ENCODE measurements around the gene CCL13. TPM values are rescaled to one million over a fixed set of nuclear protein-coding genes. Genes with fewer than 3 reads are reported as not detected.

CCL13 gene
- total RNA-seq, 4 donors from 2014 or later: 1.5 TPM; not detected in 3

DNA sequence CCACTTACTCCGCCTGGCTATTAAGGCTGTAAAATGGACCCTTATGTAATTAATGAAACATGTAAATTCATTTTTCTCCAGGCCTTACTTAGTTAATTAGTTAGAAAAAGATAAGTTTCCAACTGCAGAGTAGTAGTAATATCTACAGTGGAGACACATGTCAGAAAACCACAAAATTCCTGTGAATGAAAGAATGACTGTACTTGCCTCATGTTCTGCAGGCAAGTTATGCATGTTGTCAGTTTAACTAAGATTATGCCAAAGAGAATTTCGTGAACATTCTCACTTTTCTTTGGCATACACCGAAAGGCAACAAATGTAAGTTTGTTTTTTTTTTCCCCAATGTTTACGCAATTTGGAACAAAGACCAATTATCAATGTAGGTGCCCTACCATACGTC is 23.6 kb downstream of the CCL13 start:
- Histone ChIP-seq H3K36me3 (no peaks in the 10 kb centered on the region), H3K4me3 (no peak overlapping the region), H3K27ac (no peak overlapping the region), H3K9me3 (no peaks in the 10 kb centered on the region), H3K27me3 (peaks cover 0 to 4% (median 3%) of the 10 kb centered on the region in 3 donors), H3K4me1 (no peaks in the 10 kb centered on the region)
- DNase-seq: no peak
- ATAC-seq: no peak
- intact Hi-C loops (cut with DNase I; ENCODE audit: low total_unique reads) (no loop called here), in situ Hi-C loops (cut with MboI; ENCODE audit: low sequenced_read_pairs in 4 of 4) (no loop called here)
- no peak for TF ChIP-seq POLR2A (IDR thresholded peaks at IDR 0.05)
- TF ChIP-seq, protein P1, sequence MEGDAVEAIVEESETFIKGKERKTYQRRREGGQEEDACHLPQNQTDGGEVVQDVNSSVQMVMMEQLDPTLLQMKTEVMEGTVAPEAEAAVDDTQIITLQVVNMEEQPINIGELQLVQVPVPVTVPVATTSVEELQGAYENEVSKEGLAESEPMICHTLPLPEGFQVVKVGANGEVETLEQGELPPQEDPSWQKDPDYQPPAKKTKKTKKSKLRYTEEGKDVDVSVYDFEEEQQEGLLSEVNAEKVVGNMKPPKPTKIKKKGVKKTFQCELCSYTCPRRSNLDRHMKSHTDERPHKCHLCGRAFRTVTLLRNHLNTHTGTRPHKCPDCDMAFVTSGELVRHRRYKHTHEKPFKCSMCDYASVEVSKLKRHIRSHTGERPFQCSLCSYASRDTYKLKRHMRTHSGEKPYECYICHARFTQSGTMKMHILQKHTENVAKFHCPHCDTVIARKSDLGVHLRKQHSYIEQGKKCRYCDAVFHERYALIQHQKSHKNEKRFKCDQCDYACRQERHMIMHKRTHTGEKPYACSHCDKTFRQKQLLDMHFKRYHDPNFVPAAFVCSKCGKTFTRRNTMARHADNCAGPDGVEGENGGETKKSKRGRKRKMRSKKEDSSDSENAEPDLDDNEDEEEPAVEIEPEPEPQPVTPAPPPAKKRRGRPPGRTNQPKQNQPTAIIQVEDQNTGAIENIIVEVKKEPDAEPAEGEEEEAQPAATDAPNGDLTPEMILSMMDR (IDR thresholded peaks at IDR 0.05 in 4 of 5, conservative IDR thresholded peaks at IDR 0.05 in 1 of 5): no peak

DNA sequence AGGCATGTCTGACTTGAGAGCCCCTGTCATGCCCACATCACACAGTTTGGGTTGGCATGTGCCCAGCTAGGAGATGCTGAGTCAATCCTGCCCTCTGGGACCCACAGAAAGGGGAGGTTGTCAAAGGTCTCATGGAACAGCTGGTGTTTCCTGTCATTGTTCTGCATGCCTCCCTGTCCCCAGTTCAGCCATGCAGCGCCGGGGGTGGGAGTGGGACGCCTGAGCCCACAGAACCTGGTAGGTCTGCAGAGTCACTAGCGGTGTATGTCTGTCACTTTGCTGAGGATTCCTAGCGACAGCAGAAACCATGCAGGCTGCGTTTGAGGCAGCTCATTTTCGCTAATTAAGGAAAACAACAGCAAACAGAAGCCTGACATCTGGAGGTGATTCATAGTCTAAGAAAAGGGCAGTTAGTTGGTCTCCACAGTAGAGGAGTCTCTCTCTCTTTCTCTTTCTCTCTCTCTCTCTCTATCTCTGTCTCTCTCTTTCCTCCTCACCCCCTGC is 26.4 kb downstream of the CCL13 start:
- ATAC-seq (no peak), DNase-seq (no peak)
- TF ChIP-seq, protein P1 (IDR thresholded peaks at IDR 0.05 in 4 of 5, conservative IDR thresholded peaks at IDR 0.05 in 1 of 5): no peak
- TF ChIP-seq POLR2A (IDR thresholded peaks at IDR 0.05): no peak
- no peak overlapping the region for H3K27ac ChIP-seq
- H3K4me3 ChIP-seq: no peak overlapping the region
- H3K36me3 ChIP-seq: no peaks in the 10 kb centered on the region
- in situ Hi-C loops (cut with MboI; ENCODE audit: low sequenced_read_pairs in 4 of 4) (no loop called here), intact Hi-C loops (cut with DNase I; ENCODE audit: low total_unique reads) (no loop called here)
- no peaks in the 10 kb centered on the region for H3K9me3 ChIP-seq
- H3K4me1 ChIP-seq: no peaks in the 10 kb centered on the region
- peaks cover 0 to 4% (median 3%) of the 10 kb centered on the region in 3 donors for H3K27me3 ChIP-seq

DNA sequence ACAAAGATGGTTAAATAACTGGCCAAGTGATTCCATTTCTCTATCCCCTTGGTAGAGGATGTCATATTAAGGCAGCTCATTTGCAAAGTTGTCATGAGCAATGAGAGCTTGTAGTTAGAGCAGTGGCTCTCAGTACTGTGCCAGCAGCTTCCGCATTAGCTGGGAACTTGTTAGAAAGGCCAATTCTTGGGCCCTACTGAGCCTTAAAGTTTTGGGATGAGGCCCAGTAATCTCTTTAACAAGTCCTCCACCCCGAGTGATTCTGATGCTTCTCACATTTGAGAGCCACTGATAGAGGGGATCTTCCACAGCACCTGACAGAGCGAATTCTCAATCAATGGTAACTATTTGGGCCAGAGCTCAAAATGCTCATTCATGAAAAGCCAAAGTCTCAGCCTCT is 26.9 kb downstream of the CCL13 start:
- H3K36me3 ChIP-seq: no peaks in the 10 kb centered on the region
- ATAC-seq (no peak), DNase-seq (no peak)
- peaks cover 0 to 4% (median 3%) of the 10 kb centered on the region in 3 donors for H3K27me3 ChIP-seq
- in situ Hi-C loops (cut with MboI; ENCODE audit: low sequenced_read_pairs in 4 of 4) (no loop called here), intact Hi-C loops (cut with DNase I; ENCODE audit: low total_unique reads) (no loop called here)
- H3K4me1 ChIP-seq: no peaks in the 10 kb centered on the region
- no peak overlapping the region for H3K27ac ChIP-seq
- no peaks in the 10 kb centered on the region for H3K9me3 ChIP-seq
- TF ChIP-seq, protein P1 (IDR thresholded peaks at IDR 0.05 in 4 of 5, conservative IDR thresholded peaks at IDR 0.05 in 1 of 5): no peak
- TF ChIP-seq POLR2A (IDR thresholded peaks at IDR 0.05): no peak
- no peak overlapping the region for H3K4me3 ChIP-seq

DNA sequence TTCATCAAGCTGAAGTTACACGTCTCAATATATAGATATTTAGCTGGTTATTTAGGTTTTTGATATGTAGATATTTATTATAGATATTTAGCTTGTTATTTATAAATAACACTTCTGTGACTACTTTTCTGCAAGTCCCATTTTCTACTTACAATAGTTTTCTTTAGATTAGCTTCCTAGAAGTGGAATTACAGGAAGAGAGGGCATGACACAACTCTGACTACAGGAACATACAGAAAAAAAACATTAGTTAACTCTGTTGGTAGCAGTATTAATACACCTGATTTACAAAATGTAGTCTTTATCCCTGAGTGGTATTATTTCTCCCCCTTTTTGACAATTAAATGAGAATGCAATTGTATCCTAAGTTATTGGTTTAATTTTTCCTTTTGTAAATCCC is 28.0 kb downstream of the CCL13 start:
- intact Hi-C loops (cut with DNase I; ENCODE audit: low total_unique reads) (no loop called here), in situ Hi-C loops (cut with MboI; ENCODE audit: low sequenced_read_pairs in 4 of 4) (no loop called here)
- H3K4me1 ChIP-seq: no peaks in the 10 kb centered on the region
- no peaks in the 10 kb centered on the region for H3K9me3 ChIP-seq
- DNase-seq (no peak), ATAC-seq (no peak)
- H3K4me3 ChIP-seq: no peak overlapping the region
- TF ChIP-seq POLR2A (IDR thresholded peaks at IDR 0.05): no peak
- TF ChIP-seq, protein P1 (IDR thresholded peaks at IDR 0.05 in 4 of 5, conservative IDR thresholded peaks at IDR 0.05 in 1 of 5): no peak
- H3K36me3 ChIP-seq: no peaks in the 10 kb centered on the region
- H3K27ac ChIP-seq: no peak overlapping the region
- peaks cover 0 to 4% (median 3%) of the 10 kb centered on the region in 3 donors for H3K27me3 ChIP-seq
